Measurements from ENCODE around the gene SLC9C1.
A peak's percentile ranks its signal among the peaks of the same experiment; 100 is the strongest.

SLC9C1 gene

GRCh38 chr3:112293368-112294321 lies at the start of gene SLC9C1:
Gene SLC9C1 (minus strand): TSS chr3:112294216. CDS start chr3:112286791, 7,425 bp downstream.
- H3K4me3 ChIP-seq (ENCODE audit: low read length): peak within 1 kb of the TSS; percentile 23
- DNase-seq (ENCODE audit: low read depth): peak; percentile 75
- TF ChIP-seq CTCF (IDR thresholded peaks at IDR 0.05; ENCODE audit: insufficient read depth, low read depth, low read length, missing control alignments): peak; percentile 72

- TF ChIP-seq CTCF (IDR thresholded peaks at IDR 0.05; ENCODE audit: insufficient read depth, low read depth, low read length, missing control alignments): no peak
- no peak overlapping the region for H3K4me3 ChIP-seq (ENCODE audit: low read length)
- no peak for DNase-seq (ENCODE audit: low read depth)
Observed at GRCh38 chr3:112341386-112341785, 47.4 kb upstream of the SLC9C1 start.

- TF ChIP-seq CTCF (IDR thresholded peaks at IDR 0.05; ENCODE audit: insufficient read depth, low read depth, low read length, missing control alignments): no peak
- DNase-seq (ENCODE audit: low read depth): no peak
Observed at GRCh38 chr3:112339609-112340008, 45.6 kb upstream of the SLC9C1 start.

GRCh38 chr3:112339134-112339533 lies 45.1 kb upstream of the SLC9C1 start:
- H3K4me3 ChIP-seq (ENCODE audit: low read length): no peak overlapping the region
- TF ChIP-seq CTCF (IDR thresholded peaks at IDR 0.05; ENCODE audit: insufficient read depth, low read depth, low read length, missing control alignments): no peak
- no peak for DNase-seq (ENCODE audit: low read depth)

More at GRCh38 chr3:112339609-112340008, 45.6 kb upstream of the SLC9C1 start:
- H3K4me3 ChIP-seq (ENCODE audit: low read length): no peak overlapping the region

- no peak overlapping the region for H3K4me3 ChIP-seq (ENCODE audit: low read length)
Observed at GRCh38 chr3:112338727-112339056, 44.7 kb upstream of the SLC9C1 start.

GRCh38 chr3:112338021-112338726 lies 44.2 kb upstream of the SLC9C1 start:
- TF ChIP-seq CTCF (IDR thresholded peaks at IDR 0.05; ENCODE audit: insufficient read depth, low read depth, low read length, missing control alignments): no peak
- no peak overlapping the region for H3K4me3 ChIP-seq (ENCODE audit: low read length)
- DNase-seq (ENCODE audit: low read depth): peak; percentile 22

More at GRCh38 chr3:112338727-112339056, 44.7 kb upstream of the SLC9C1 start:
- TF ChIP-seq CTCF (IDR thresholded peaks at IDR 0.05; ENCODE audit: insufficient read depth, low read depth, low read length, missing control alignments): no peak
- DNase-seq (ENCODE audit: low read depth): no peak
